Measurements from ENCODE around the gene WDR41. TPM values are rescaled to one million over a fixed set of nuclear protein-coding genes. Genes with fewer than 3 reads are reported as not detected.

WDR41 gene
- total RNA-seq, 1 experiment from 2014 or later, result 54.1 TPM

DNA sequence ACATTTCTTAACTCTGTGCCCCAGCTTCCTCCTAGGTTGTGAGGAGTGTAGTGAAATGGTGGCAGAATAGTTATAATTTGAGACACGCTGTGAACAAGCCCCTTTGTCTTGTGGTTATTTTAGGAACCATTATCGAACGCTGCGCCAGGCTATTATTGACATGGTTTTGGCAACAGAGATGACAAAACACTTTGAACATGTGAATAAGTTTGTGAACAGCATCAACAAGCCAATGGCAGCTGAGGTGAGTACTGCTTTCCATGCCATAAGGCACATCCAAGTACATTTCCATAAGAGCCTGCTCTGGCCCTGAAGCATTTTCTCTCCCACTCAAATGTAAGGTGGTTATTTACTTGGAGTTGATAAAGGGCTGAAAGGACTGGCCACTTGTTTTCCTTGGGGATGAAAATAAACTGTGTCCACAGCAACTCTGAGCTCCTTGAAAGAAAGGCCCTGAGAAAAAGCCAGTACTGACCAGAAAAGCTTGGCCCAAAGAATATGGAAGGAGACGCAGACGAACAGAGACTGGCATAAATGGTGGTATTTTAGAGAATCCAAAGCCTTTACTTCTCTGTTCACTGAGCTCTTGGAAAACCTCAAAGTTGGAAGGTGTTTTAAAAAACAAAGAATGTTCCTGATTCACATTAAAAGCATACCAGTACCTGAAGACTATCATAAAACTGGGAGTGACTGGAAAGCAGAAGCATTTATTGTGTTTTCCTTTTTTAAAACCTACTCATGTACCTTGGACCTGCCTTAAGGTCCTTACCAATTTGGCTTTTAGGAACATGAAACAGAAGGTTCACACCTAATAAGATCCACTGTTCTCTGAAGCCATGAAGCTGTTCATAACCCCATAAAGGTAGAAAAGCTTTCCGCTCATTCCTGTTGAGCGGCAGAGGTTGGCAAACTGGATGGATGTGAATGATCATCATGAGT lies 72.2 kb downstream of the WDR41 start:
- H3K4me1 ChIP-seq (ENCODE audit: control insufficient read depth in 1 of 2, insufficient read depth in 2 of 2, low read length in 2 of 2), result no peaks in the 10 kb centered on the region
- no peaks in the 10 kb centered on the region for H4K20me1 ChIP-seq (ENCODE audit: insufficient read depth)
- ATAC-seq (no peak), DNase-seq (ENCODE audit: low read depth, low spot score) (no peak)
- no peaks in the 10 kb centered on the region for H3K27me3 ChIP-seq (ENCODE audit: insufficient read depth, low read length)
- BruUV-seq (replicated peaks), result no TSS peak
- ChIA-PET POLR2A (no interaction called here), RAD21 (ENCODE audit: low non-redundant PET in 1 of 2, low total read pairs in 2 of 2, uncharacterized antibody in 2 of 2, unreplicated experiment in 2 of 2) (no interaction called here), CTCF (no interaction called here)
- TF ChIP-seq, protein P1, sequence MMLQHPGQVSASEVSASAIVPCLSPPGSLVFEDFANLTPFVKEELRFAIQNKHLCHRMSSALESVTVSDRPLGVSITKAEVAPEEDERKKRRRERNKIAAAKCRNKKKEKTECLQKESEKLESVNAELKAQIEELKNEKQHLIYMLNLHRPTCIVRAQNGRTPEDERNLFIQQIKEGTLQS (IDR thresholded peaks at IDR 0.05), result no peak
- TF ChIP-seq FOSL1 (IDR thresholded peaks at IDR 0.05; ENCODE audit: low read depth) (no peak), SP1 (IDR thresholded peaks at IDR 0.05; ENCODE audit: low read depth) (no peak), SIN3A (IDR thresholded peaks at IDR 0.05; ENCODE audit: low read depth) (no peak), YY1 (IDR thresholded peaks at IDR 0.05; ENCODE audit: extremely low read depth, insufficient replicate concordance, low read depth, low read length) (no peak), TCF7L2 (IDR thresholded peaks at IDR 0.05; ENCODE audit: borderline replicate concordance, extremely low read depth, insufficient read depth, insufficient read length) (no peak), JUND (IDR thresholded peaks at IDR 0.05) (no peak), EZH2 (IDR thresholded peaks at IDR 0.05) (no peak), RAD21 (IDR thresholded peaks at IDR 0.05; ENCODE audit: low read depth) (no peak), SRF (IDR thresholded peaks at IDR 0.05; ENCODE audit: low read depth) (no peak), ELF1 (IDR thresholded peaks at IDR 0.05; ENCODE audit: borderline replicate concordance, low read depth) (no peak), EZH2phosphoT487 (IDR thresholded peaks at IDR 0.05; ENCODE audit: borderline replicate concordance) (no peak), CEBPB (IDR thresholded peaks at IDR 0.05; ENCODE audit: low read depth) (no peak), ZFX (IDR thresholded peaks at IDR 0.05) (no peak)
- TF ChIP-seq, protein P2, sequence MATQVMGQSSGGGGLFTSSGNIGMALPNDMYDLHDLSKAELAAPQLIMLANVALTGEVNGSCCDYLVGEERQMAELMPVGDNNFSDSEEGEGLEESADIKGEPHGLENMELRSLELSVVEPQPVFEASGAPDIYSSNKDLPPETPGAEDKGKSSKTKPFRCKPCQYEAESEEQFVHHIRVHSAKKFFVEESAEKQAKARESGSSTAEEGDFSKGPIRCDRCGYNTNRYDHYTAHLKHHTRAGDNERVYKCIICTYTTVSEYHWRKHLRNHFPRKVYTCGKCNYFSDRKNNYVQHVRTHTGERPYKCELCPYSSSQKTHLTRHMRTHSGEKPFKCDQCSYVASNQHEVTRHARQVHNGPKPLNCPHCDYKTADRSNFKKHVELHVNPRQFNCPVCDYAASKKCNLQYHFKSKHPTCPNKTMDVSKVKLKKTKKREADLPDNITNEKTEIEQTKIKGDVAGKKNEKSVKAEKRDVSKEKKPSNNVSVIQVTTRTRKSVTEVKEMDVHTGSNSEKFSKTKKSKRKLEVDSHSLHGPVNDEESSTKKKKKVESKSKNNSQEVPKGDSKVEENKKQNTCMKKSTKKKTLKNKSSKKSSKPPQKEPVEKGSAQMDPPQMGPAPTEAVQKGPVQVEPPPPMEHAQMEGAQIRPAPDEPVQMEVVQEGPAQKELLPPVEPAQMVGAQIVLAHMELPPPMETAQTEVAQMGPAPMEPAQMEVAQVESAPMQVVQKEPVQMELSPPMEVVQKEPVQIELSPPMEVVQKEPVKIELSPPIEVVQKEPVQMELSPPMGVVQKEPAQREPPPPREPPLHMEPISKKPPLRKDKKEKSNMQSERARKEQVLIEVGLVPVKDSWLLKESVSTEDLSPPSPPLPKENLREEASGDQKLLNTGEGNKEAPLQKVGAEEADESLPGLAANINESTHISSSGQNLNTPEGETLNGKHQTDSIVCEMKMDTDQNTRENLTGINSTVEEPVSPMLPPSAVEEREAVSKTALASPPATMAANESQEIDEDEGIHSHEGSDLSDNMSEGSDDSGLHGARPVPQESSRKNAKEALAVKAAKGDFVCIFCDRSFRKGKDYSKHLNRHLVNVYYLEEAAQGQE (IDR thresholded peaks at IDR 0.05; ENCODE audit: low read depth), result no peak
- TF ChIP-seq, protein P3, sequence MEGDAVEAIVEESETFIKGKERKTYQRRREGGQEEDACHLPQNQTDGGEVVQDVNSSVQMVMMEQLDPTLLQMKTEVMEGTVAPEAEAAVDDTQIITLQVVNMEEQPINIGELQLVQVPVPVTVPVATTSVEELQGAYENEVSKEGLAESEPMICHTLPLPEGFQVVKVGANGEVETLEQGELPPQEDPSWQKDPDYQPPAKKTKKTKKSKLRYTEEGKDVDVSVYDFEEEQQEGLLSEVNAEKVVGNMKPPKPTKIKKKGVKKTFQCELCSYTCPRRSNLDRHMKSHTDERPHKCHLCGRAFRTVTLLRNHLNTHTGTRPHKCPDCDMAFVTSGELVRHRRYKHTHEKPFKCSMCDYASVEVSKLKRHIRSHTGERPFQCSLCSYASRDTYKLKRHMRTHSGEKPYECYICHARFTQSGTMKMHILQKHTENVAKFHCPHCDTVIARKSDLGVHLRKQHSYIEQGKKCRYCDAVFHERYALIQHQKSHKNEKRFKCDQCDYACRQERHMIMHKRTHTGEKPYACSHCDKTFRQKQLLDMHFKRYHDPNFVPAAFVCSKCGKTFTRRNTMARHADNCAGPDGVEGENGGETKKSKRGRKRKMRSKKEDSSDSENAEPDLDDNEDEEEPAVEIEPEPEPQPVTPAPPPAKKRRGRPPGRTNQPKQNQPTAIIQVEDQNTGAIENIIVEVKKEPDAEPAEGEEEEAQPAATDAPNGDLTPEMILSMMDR (IDR thresholded peaks at IDR 0.05 in 2 of 3, conservative IDR thresholded peaks at IDR 0.05 in 1 of 3; ENCODE audit: borderline replicate concordance in 1 of 3, insufficient read depth in 1 of 3, low read depth in 2 of 3, low read length in 2 of 3), result no peak
- TF ChIP-seq, protein P4, sequence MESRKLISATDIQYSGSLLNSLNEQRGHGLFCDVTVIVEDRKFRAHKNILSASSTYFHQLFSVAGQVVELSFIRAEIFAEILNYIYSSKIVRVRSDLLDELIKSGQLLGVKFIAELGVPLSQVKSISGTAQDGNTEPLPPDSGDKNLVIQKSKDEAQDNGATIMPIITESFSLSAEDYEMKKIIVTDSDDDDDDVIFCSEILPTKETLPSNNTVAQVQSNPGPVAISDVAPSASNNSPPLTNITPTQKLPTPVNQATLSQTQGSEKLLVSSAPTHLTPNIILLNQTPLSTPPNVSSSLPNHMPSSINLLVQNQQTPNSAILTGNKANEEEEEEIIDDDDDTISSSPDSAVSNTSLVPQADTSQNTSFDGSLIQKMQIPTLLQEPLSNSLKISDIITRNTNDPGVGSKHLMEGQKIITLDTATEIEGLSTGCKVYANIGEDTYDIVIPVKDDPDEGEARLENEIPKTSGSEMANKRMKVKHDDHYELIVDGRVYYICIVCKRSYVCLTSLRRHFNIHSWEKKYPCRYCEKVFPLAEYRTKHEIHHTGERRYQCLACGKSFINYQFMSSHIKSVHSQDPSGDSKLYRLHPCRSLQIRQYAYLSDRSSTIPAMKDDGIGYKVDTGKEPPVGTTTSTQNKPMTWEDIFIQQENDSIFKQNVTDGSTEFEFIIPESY (IDR thresholded peaks at IDR 0.05; ENCODE audit: extremely low read depth, insufficient replicate concordance, low read length), result no peak
- H2AFZ ChIP-seq (ENCODE audit: low read depth, low read length, poor library complexity, severe bottlenecking), result no peak overlapping the region
- no peaks in the 10 kb centered on the region for H3K9me3 ChIP-seq (ENCODE audit: control insufficient read depth in 1 of 2, insufficient read depth in 1 of 2, low read depth in 1 of 2, low read length in 2 of 2)
- H3K4me3 ChIP-seq (replicated peaks in 1 of 2; ENCODE audit: low read depth in 1 of 2, low read length in 2 of 2), result no peak overlapping the region
- H3K36me3 ChIP-seq (ENCODE audit: control insufficient read depth in 1 of 2, insufficient read depth in 2 of 2, low read length in 2 of 2), result no peaks in the 10 kb centered on the region
- H3K79me2 ChIP-seq (ENCODE audit: insufficient read depth, low read length), result no peaks in the 10 kb centered on the region
- H3K9me2 ChIP-seq (ENCODE audit: insufficient read depth), result no peaks in the 10 kb centered on the region
- no peak overlapping the region for H3K4me2 ChIP-seq (ENCODE audit: low read length)
- no peak overlapping the region for H3K9ac ChIP-seq (ENCODE audit: low read length)
- no peak overlapping the region for H3K27ac ChIP-seq (ENCODE audit: low read depth, low read length)
- intact Hi-C loops (cut with micrococcal nuclease), result no loop called here

Measured in HCT116 (cell line).